GM12878 (cell line): ENCODE measurements around the gene GPR108. TPM values are rescaled to one million over a fixed set of nuclear protein-coding genes. Genes with fewer than 3 reads are reported as not detected.

ENCODE experiments used
- ATAC-seq: fragments of 200-7000 bp; cut with Tn5 transposase; 3 replicates; pipeline ENCODE4 v1.9.1; 2020; ENCODE audit warnings: mild to moderate bottlenecking, moderate library complexity
- BruUV-seq: library from RNA; stranded (reverse); fragments of 400-500 nt; replicated peaks from 2 replicates; lab custom pipeline; 2021; lab: Mats Ljungman, UMichigan
- CTCF ChIA-PET: fragments of 300-600 bp; sonication (Branson Sonifier 250); formaldehyde crosslinking; extraction: SDS; loops from one replicate; lab custom pipeline; 2021; ENCODE audit warnings: inconsistent platforms; lab: Yijun Ruan, JAX
- POLR2A ChIA-PET: fragments of 350-600 bp; formaldehyde crosslinking; extraction: SDS; loops from one replicate; lab custom pipeline; 2021; ENCODE audit warnings: inconsistent platforms; lab: Charles Lee
- RAD21 ChIA-PET: fragments of 300-600 bp; sonication (Branson Sonifier 250); formaldehyde crosslinking; loops from one replicate; lab custom pipeline; 2023; ENCODE audit warnings: antibody characterized with exemption; ENCODE audit not compliant: unreplicated experiment; lab: Charles Lee
- SMC1A ChIA-PET: fragments of 300-600 bp; sonication (Branson Sonifier 250); formaldehyde crosslinking; loops from one replicate; lab custom pipeline; 2023; ENCODE audit not compliant: unreplicated experiment, uncharacterized antibody; lab: Charles Lee
- DNase-seq: peaks from one replicate; pipeline ENCODE4 v3.0.0-alpha.2; 2011; ENCODE audit warnings: low read depth, low spot score
- FAIRE-seq: peaks from 3 replicates; lab custom pipeline; 2011; peaks lifted over from hg19 to GRCh38; lab: Jason Lieb, UNC
- H2AFZ ChIP-seq: 2 replicates; pipeline ENCODE4 v1.6.0; 2011; ENCODE audit warnings: low read depth, low read length, control low read depth; ENCODE audit not compliant: control insufficient read depth
- H3K27ac ChIP-seq: 2 replicates; pipeline ENCODE4 v1.5.1; 2011; ENCODE audit warnings: control low read depth; ENCODE audit not compliant: control insufficient read depth, insufficient read depth
- H3K27me3 ChIP-seq, 2 experiments: replicated peaks in 1 of 2; 2 replicates each; pipeline versions ENCODE4 v1.6.0 to v1.6.1; 2011; ENCODE audit warnings: low read length in 1 of 2; ENCODE audit not compliant: control insufficient read depth in 2 of 2, insufficient read depth in 2 of 2
- H3K36me3 ChIP-seq, 2 experiments: 2 replicates each; pipeline ENCODE4 v1.5.1; 2011; ENCODE audit warnings: low read length in 1 of 2; ENCODE audit not compliant: control insufficient read depth in 2 of 2, insufficient read depth in 2 of 2
- H3K4me1 ChIP-seq: 2 replicates; pipeline ENCODE4 v1.6.1; 2011; ENCODE audit warnings: mild to moderate bottlenecking, low read length, moderate library complexity, mixed read lengths; ENCODE audit not compliant: control insufficient read depth, insufficient read depth
- H3K4me2 ChIP-seq: 2 replicates; pipeline ENCODE4 v1.6.0; 2011; ENCODE audit warnings: control low read depth; ENCODE audit not compliant: control insufficient read depth, insufficient read depth
- H3K4me3 ChIP-seq: fragments of 200-600 bp; sonication (generic); 2 replicates; pipeline ENCODE4 v1.5.1; 2016
- H3K79me2 ChIP-seq: 2 replicates; pipeline ENCODE4 v1.6.0; 2011; ENCODE audit warnings: low read length; ENCODE audit not compliant: control insufficient read depth, insufficient read depth
- H3K9ac ChIP-seq: 2 replicates; pipeline ENCODE4 v1.8.0; 2011; ENCODE audit warnings: low read length, control low read depth, mixed read lengths; ENCODE audit not compliant: control insufficient read depth, insufficient read depth
- H3K9me3 ChIP-seq: replicated peaks from 3 replicates; pipeline ENCODE4 v1.5.1; 2011; ENCODE audit warnings: mild to moderate bottlenecking, low read length; ENCODE audit not compliant: control insufficient read depth, insufficient read depth
- H4K20me1 ChIP-seq: 2 replicates; pipeline ENCODE4 v1.6.0; 2011; ENCODE audit not compliant: control insufficient read depth, insufficient read depth
- BHLHE40 ChIP-seq, 2 experiments: fragments of 450-650 bp in 1 of 2; IDR thresholded peaks; 2 replicates each; pipeline ENCODE4 v1.6.1; 2011 to 2017; ENCODE audit warnings: low read depth in 2 of 2, borderline replicate concordance in 1 of 2, improper control_type of control experiment in 1 of 2, low read length in 1 of 2, mild to moderate bottlenecking in 1 of 2
- CREM ChIP-seq: IDR thresholded peaks from 2 replicates; pipeline ENCODE4 v1.6.1; 2014; ENCODE audit warnings: antibody characterized with exemption, low read depth
- DPF2 ChIP-seq: fragments of 450-650 bp; IDR thresholded peaks from 2 replicates; pipeline ENCODE4 v1.6.1; 2017; ENCODE audit warnings: mild to moderate bottlenecking
- HCFC1 ChIP-seq: fragments of 150-350 bp; IDR thresholded peaks from 2 replicates; pipeline ENCODE4 v1.6.1; 2014; ENCODE audit warnings: low read length
- MYB ChIP-seq: fragments of 150-350 bp; IDR thresholded peaks from 2 replicates; pipeline ENCODE4 v1.6.1; 2014; ENCODE audit warnings: mild to moderate bottlenecking, low read depth, low read length, borderline replicate concordance
- RFX5 ChIP-seq: IDR thresholded peaks from 2 replicates; pipeline ENCODE4 v1.6.1; 2011; ENCODE audit warnings: low read depth, low read length, improper control_type of control experiment
- SIX5 ChIP-seq: IDR thresholded peaks from 2 replicates; pipeline ENCODE4 v1.6.1; 2011; ENCODE audit warnings: mild to moderate bottlenecking, low read depth, low read length, moderate library complexity; ENCODE audit not compliant: severe bottlenecking
- YY1 ChIP-seq: IDR thresholded peaks from 2 replicates; pipeline ENCODE4 v1.6.1; 2011; ENCODE audit warnings: low read depth, mild to moderate bottlenecking, low read length
- WGBS: methylation state at CpG from one replicate; pipeline ENCODE4 v1.1.6; 2016; ENCODE audit warnings: low lambda C conversion rate; ENCODE audit not compliant: insufficient replicate concordance, insufficient coverage; ENCODE audit errors: missing lambda C conversion rate; 5-methylcytosine and 5-hydroxymethylcytosine counted together
- in situ Hi-C: fragments of 300-500 bp; cut with MboI; formaldehyde crosslinking; loops from 9 replicates; pipeline ENCODE4 v1.14.3; 2018; ENCODE audit warnings: mixed read lengths
- intact Hi-C: fragments of 100-400 bp; cut with micrococcal nuclease; formaldehyde crosslinking; loops from one replicate; pipeline ENCODE4 v1.14.2; 2022; ENCODE audit not compliant: unreplicated experiment
- polyA plus RNA-seq, 11 experiments: library from polyadenylated mRNA; depleted of rRNA in 4 of 11; unstranded in 6 of 11; stranded (reverse) in 5 of 11; fragments of >200 nt; fragmentation: Nextera tagmentation in 4 of 11; fragmentation: Illumina TruSeq in 1 of 11; extraction: Ambion mirVana in 4 of 11; extraction: Trizol in 1 of 11; gene quantifications; 1 replicate in 1 of 11; 2 replicates in 10 of 11; pipeline versions ENCODE4 v1.2.1 to v1.2.3, GENCODE V29; 2011 to 2016; ENCODE audit warnings: inconsistent platforms in 2 of 11, missing spikeins in 2 of 11, low read depth in 1 of 11
- total RNA-seq, 4 experiments: library from RNA; depleted of rRNA in 3 of 4; stranded (reverse); fragments of >200 nt in 3 of 4; fragmentation: Illumina TruSeq in 1 of 4; extraction: Trizol in 1 of 4; gene quantifications; 2 replicates each; pipeline versions ENCODE4 v1.2.1 to v1.2.3, GENCODE V29; 2013 to 2021
- TF ChIP-seq, protein P1 (sequence below): IDR thresholded peaks from 2 replicates; pipeline ENCODE4 v1.6.1; 2011; ENCODE audit warnings: borderline replicate concordance, low read depth, mild to moderate bottlenecking, moderate library complexity, mixed read lengths, low read length; ENCODE audit not compliant: insufficient read depth; ENCODE audit errors: extremely low read length
- TF ChIP-seq, protein P2 (sequence below): fragments of 150-350 bp; IDR thresholded peaks from 2 replicates; pipeline ENCODE4 v1.6.1; 2014; ENCODE audit warnings: mild to moderate bottlenecking, low read depth, low read length

Gene GPR108
- total and polyA plus RNA-seq, 10 of the 15 experiments (the other 5 are each of a cell fraction or from before 2014, with no cell fraction given): 4.4 to 87.2 (median 57.1) TPM

DNA sequence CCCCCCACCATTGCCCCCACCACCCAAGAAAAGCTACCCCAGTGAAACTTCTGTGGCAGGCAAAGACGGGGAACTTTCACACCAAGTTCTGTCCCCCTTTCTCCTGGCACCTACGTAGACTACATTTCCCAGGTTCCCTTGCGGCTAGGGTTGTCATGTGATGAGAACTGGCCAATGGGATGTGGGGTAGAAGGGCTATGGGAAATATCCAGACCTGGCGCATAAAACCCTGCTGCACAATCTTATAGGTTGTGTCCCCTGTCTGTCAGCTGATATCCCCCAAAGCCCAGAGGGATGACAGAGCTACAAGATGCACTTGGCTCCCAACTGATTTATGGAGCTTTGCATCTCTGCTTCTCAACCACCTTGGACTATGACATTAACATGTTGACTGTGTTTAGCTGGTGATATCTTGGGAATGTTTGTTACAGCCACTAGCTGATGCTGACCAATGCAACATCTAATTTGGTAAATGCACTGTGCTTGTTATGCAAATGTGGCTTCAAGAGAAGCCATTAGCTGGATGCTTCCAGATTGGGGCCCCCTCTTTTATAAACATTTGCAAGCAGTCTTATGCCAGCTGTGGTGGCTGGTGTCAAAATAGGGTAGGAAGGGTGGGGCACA is 23.8 kb upstream of the GPR108 start (continued):
- TF ChIP-seq SIX5 (peak; percentile 67), HCFC1 (peak; percentile 67)
- TF ChIP-seq, protein P1, sequence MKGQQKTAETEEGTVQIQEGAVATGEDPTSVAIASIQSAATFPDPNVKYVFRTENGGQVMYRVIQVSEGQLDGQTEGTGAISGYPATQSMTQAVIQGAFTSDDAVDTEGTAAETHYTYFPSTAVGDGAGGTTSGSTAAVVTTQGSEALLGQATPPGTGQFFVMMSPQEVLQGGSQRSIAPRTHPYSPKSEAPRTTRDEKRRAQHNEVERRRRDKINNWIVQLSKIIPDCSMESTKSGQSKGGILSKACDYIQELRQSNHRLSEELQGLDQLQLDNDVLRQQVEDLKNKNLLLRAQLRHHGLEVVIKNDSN: peak; percentile 72

DNA sequence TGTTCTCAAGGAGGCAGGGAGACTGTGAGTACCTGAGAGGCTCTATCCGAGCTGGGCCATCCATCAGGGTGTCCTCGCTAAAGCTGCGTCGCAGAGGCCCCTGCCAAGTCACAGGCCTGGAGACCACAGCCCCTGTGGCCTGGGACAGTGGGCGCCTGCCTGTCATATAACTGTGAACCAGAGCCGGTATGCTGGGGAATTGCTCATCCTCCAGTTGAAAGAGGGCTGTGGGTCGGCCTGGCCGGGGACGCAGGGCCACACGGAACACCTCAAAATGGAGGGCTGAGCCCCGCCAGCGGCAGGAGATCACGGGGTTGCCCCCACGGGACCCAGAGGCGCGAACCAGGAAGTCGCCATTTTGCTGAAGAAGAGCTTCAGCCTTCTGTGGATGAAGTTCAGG is 23.2 kb upstream of the GPR108 start:
- Histone ChIP-seq H3K36me3 (no peaks in the 10 kb centered on the region; a peak in 1 of 4 replicates), H4K20me1 (no peaks in the 10 kb centered on the region), H3K27me3 (no peaks in the 10 kb centered on the region), H3K9ac (no peak overlapping the region), H3K79me2 (no peaks in the 10 kb centered on the region), H2AFZ (no peak overlapping the region), H3K27ac (no peak overlapping the region), H3K4me1 (peaks cover 5% of the 10 kb centered on the region; the same call in 1 of the 2 replicates), H3K9me3 (no peaks in the 10 kb centered on the region; the same call in 2 of the 3 replicates), H3K4me2 (no peak overlapping the region), H3K4me3 (no peak overlapping the region)
- ChIA-PET SMC1A (interaction anchor here (1.1 to 1.4 kb wide), 4 partner anchors 22 to 130 kb away, joined by 3 to 5 read pairs (median 4); partner anchors contain the start of gene GPR108), POLR2A (interaction anchor here (0.5 to 1.9 kb wide), 2 partner anchors 12 to 488 kb away, joined by 4 to 10 read pairs; partner anchors contain the start of gene VAV1), RAD21 (interaction anchor here (0.9 kb wide), 1 partner anchor 23 kb away, joined by 4 read pairs; the partner anchor contains the start of gene GPR108), CTCF (interaction anchor here (0.6 to 1.4 kb wide), 3 partner anchors 11 to 117 kb away, joined by 3 to 4 read pairs (median 4); no protein-coding TSS in a partner anchor)
- TF ChIP-seq DPF2 (no peak), RFX5 (no peak), CREM (no peak), BHLHE40 (IDR thresholded peaks at IDR 0.05; ENCODE audit: borderline replicate concordance in 1 of 2, low read depth in 2 of 2, low read length in 1 of 2) (no peak), YY1 (peak; percentile 53; the same call in 1 of the 2 replicates), MYB (no peak)
- TF ChIP-seq, protein P2, sequence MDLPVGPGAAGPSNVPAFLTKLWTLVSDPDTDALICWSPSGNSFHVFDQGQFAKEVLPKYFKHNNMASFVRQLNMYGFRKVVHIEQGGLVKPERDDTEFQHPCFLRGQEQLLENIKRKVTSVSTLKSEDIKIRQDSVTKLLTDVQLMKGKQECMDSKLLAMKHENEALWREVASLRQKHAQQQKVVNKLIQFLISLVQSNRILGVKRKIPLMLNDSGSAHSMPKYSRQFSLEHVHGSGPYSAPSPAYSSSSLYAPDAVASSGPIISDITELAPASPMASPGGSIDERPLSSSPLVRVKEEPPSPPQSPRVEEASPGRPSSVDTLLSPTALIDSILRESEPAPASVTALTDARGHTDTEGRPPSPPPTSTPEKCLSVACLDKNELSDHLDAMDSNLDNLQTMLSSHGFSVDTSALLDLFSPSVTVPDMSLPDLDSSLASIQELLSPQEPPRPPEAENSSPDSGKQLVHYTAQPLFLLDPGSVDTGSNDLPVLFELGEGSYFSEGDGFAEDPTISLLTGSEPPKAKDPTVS: no peak
- intact Hi-C loops (no loop called here), in situ Hi-C loops (no loop called here)
- BruUV-seq: no TSS peak
- FAIRE-seq (no peak), ATAC-seq (no peak), DNase-seq (no peak)
- 91% methylated on average over 17 of the region's 17 CpGs for WGBS
